ENCODE measurements around the gene HYAL2.

The HYAL2 gene, protein sequence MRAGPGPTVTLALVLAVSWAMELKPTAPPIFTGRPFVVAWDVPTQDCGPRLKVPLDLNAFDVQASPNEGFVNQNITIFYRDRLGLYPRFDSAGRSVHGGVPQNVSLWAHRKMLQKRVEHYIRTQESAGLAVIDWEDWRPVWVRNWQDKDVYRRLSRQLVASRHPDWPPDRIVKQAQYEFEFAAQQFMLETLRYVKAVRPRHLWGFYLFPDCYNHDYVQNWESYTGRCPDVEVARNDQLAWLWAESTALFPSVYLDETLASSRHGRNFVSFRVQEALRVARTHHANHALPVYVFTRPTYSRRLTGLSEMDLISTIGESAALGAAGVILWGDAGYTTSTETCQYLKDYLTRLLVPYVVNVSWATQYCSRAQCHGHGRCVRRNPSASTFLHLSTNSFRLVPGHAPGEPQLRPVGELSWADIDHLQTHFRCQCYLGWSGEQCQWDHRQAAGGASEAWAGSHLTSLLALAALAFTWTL

GRCh38 chr3:50322386-50323091 is at the start of gene HYAL2:
TSS of gene HYAL2 (minus strand) at chr3:50322745. CDS start at chr3:50320489, 2,256 bp downstream.
- DNase-seq (ENCODE audit: low read depth): no peak

GRCh38 chr3:50371133-50371685 is 48.7 kb upstream of the HYAL2 start:
- DNase-seq (ENCODE audit: low read depth): no peak

DNA sequence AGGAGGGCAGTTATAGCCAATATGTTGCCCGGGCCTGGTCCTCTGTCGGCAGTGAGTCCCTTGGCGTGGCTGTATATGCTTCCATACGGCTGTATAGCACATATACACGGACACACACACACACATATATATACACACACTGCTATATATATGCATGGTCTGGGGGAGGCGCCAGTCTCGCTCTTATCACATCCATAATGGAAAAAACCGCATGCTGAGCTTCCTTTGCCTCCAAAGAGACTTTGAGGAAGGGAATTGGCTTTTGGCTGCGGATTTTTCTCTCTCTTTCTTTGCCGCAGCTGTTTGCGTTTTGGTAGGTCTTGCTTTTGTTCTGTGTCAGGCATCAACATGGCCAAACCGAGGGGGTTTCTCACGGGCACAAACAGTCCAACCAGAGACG is 48.0 kb upstream of the HYAL2 start:
- DNase-seq (ENCODE audit: low read depth): no peak

DNA sequence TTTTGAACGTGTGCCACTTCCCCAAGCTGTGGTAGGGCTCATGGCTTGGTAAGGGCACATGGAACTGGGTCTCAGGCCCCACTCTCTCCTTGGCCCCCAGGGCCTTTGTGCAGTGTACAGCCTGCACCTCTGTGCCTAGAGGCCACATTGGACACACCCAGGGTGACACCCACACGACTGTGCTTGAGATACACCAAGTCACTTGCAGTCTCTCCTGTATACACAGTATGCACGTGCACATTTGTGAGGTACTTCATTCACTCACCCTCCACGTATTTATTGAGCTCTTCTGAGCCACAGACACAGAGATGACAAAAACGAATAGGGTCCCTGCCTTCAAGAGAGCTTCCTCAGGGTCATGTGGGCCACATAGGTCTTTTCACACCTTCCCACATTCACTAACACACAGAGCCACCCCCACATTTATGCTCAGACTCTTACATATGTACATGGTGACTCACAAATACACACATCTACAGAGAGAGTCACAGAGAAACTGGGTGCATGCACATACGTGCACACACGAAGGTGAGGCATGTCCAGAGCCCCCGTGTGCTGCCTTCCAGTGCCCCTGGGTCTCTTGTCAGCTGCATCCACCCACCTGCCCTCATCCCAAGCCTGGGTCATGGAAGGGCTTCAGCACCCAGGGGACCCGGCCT is 46.6 kb upstream of the HYAL2 start:
- DNase-seq (ENCODE audit: low read depth): no peak

GRCh38 chr3:50365842-50366220 is 43.3 kb upstream of the HYAL2 start:
- no peak for DNase-seq (ENCODE audit: low read depth)

GRCh38 chr3:50365080-50365841 is 42.7 kb upstream of the HYAL2 start:
- DNase-seq (ENCODE audit: low read depth): no peak

GRCh38 chr3:50364573-50365079 is 42.1 kb upstream of the HYAL2 start:
- DNase-seq (ENCODE audit: low read depth): no peak

DNA sequence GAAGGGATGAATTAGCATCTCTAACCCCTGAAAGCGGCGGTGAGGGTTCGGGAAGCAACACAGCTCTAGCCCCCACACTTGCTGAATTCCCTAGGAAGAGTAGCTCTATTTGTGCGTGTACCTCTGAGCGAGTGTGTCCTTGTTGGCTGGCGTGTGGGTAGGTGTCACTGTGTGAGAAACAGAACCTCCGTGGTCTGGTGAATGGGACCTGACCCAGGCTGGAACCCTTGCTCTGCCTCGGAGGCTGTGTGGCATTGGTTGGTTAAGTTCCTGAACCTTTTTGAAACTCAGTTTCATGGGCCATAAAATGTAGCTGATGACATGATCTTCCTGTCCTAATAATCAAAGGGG is 37.2 kb upstream of the HYAL2 start:
- DNase-seq (ENCODE audit: low read depth): no peak

DNA sequence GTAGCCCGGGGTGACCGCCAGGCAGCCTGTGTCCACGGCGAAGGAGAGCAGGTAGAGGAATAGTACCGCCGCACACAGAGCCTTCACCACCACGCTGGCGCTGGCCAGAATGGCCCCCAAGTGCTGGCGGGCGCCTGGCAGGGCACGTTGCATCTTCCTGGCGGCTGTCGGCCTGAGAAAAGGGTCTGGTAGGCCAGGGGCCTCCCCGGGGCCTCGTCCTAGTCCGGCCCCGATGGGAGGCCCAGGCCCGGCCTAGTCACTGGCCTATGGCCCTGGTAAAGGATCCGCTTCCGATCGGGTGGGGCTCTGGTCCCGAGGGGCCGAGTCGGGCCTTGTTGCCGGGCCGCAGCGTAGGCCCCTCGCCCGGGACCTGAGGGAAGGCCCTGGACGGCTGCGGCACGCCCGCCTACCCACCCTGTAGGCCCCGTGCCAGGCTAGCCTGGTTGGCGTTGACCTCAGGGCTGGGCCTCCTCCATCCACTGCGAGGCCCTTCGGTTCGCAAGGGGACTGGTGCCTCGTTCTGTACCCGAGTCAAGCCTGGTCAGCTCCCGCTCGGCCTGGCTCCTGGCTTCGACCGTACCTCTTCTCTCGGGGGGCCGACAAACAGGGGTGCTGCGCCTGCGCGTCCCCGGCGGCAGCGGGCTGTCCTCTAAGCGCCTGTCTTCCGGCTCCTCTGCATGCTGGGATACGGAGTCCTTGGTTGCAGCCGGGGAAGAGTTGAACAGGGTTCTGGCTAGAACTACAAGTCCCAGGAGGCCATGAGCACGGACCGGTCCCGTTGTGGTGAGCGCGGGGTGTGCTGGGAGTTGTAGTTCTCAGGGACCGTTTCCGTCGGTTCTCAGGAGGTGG is 36.6 kb upstream of the HYAL2 start, which contains the start of gene TMEM115:
TMEM115 (minus strand) TSS at position 611 of the 849 bp plus-strand sequence; CDS start at position 153, 458 bp downstream.
- peak; percentile 95 for DNase-seq (ENCODE audit: low read depth)

GRCh38 chr3:50358355-50358910 is 35.9 kb upstream of the HYAL2 start:
- no peak for DNase-seq (ENCODE audit: low read depth)

GRCh38 chr3:50357481-50357880 is 34.9 kb upstream of the HYAL2 start:
- DNase-seq (ENCODE audit: low read depth): no peak

GRCh38 chr3:50356553-50356952 is 34.0 kb upstream of the HYAL2 start:
- no peak for DNase-seq (ENCODE audit: low read depth)

DNA sequence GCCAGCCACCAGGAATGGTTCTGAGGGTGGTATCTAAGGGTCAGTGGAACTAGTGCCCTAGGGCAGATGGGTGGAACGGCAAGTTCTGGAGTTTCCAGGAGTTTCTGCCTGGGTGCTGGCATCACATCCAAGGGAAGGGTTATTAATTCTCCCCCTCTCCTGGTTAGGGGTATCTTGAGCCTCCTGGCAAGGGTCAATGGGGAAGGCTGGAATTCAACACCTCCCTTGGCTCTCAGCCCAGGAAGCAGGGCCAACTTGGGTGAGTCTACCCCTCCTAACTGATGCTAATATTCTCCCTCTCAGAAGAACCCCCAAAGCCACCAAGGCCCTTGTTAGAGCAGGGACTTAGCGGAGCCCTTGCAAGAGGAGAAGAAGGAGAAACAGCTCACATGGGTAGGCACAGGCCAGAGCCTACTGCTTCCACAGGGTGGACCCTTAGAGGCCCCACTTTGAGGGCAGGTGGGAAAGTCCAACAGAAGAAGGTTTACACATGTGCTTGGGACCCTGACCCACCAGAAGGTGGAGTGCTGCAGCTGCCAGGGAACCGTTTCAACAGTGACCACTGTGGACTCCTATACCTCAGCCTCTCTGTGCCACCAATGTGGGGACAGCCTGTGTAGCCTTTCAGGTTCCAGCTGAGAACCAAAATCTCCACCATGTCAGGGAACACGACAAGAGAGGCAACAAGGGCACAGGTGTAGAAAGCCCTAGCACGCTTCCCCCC is 33.4 kb upstream of the HYAL2 start:
- no peak for DNase-seq (ENCODE audit: low read depth)

DNA sequence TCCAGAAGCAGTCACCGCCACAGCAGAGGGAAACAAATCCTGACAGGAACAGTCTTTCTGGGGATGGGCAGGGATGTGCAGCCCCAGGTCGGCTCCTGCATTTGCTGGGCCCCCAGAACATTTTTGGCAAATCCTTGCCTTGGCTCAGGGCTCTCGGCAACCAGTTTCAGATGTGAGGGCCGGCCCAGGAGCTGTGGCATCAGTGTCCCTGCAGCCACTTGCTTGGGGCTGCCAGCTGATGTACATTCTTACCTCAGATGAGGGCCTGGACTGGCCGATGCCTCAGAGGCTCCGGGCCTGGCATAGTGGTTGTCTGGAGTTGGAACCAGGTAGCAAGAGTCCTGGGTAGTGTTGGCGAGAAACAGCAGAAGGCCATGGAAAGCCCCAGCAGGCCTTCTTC is 32.3 kb upstream of the HYAL2 start:
- no peak for DNase-seq (ENCODE audit: low read depth)

DNA sequence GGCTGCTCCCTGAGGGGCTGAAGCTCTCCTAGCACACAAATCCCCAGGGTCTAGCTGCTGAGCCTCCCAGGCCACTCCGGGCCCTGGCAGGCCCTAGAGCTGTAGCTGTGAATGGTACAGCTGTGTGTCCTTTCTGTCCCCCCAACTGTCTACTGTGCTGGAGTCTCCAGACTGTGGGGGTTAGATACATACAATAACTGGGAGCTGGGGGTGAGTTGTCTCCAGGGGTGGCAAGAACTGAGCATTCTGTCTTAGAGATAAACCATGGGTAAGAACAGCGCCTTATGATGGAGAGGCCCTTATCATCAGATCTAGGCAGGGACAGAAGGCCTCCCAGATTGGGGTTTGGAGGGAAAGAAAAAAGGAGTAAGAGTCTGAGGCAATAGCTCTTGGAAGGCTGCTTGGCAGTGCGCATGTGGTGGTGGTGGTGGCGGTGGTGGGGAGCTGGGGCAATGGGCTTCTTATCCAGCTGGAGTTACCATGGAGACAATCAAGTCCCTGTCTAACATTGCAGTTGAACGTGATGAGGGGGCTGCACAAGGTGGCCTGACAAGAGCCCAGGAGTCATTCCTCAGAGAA is 31.7 kb upstream of the HYAL2 start:
- DNase-seq (ENCODE audit: low read depth): no peak

DNA sequence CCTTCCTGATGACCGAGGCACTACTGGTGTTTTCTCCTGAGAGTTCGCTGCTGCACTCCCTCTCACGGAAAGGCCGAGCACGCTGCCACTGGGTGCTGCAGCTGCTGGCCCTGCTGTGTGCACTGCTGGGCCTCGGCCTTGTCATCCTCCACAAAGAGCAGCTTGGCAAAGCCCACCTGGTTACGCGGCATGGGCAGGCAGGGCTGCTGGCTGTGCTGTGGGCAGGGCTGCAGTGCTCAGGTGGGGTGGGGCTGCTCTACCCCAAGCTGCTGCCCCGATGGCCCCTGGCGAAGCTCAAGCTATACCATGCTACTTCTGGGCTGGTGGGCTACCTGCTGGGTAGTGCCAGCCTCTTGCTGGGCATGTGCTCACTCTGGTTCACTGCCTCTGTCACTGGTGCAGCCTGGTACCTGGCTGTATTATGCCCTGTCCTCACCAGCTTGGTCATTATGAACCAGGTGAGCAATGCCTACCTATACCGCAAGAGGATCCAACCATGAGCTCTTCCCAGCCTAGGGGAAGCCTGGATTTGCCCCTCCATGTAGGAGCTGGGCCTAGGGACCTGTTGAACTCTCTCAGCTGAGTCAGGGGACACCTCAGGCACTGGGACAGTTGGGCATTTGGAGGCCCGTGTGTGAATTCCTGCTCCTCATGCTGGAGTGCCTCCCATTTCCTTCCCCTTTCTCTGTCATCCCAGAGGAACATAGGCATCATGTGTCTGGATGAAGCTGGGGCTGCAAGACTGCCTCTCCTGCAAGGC is 30.9 kb upstream of the HYAL2 start:
- DNase-seq (ENCODE audit: low read depth): no peak

GRCh38 chr3:50352781-50353180 is 30.2 kb upstream of the HYAL2 start:
- no peak for DNase-seq (ENCODE audit: low read depth)

DNA sequence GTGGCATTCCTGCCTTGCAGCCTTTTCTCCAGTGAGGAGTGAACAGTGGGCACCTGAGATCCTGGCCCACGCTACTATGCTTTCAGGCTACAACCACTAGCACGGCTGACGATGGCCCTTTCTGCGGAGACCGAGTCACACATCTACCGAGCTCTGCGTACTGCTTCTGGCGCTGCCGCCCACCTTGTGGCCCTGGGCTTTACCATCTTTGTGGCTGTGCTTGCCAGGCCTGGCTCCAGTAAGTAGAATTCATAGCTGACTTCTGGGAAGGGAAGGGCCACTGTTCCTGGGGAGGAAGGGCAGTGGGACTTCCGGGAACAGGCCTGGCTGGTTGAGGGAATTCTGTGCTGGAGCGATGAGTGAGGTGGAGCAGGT is 28.8 kb upstream of the HYAL2 start:
- DNase-seq (ENCODE audit: low read depth): no peak

Measured in CMK (cell line).